Neuronal stem cell (in vitro differentiated cells): ENCODE data around the gene PHGDH.

Experiments used
- DNase-seq: peaks from one replicate; pipeline ENCODE4 v3.0.0-alpha.2; 2013; ENCODE audit warnings: low spot score
- H2AFZ ChIP-seq: one replicate; pipeline ENCODE4 v1.6.1; 2013; ENCODE audit warnings: mild to moderate bottlenecking, low read length, inconsistent platforms
- H2AK5ac ChIP-seq: 2 replicates; pipeline ENCODE4 v1.6.1; 2013; ENCODE audit warnings: low read depth, mild to moderate bottlenecking, inconsistent platforms, low read length, moderate library complexity, mixed read lengths
- H2BK120ac ChIP-seq: 2 replicates; pipeline ENCODE4 v1.6.1; 2013; ENCODE audit warnings: low read depth, mild to moderate bottlenecking, inconsistent platforms, low read length, moderate library complexity, mixed read lengths
- H2BK12ac ChIP-seq: one replicate; pipeline ENCODE4 v1.6.1; 2013; ENCODE audit warnings: low read length, inconsistent platforms
- H2BK15ac ChIP-seq: 2 replicates; pipeline ENCODE4 v1.6.1; 2013; ENCODE audit warnings: mild to moderate bottlenecking, low read length, inconsistent platforms, mixed read lengths
- H2BK5ac ChIP-seq: one replicate; pipeline ENCODE4 v1.6.1; 2013; ENCODE audit warnings: inconsistent platforms, mild to moderate bottlenecking, low read length, moderate library complexity
- H3K14ac ChIP-seq: one replicate; pipeline ENCODE4 v1.6.1; 2013; ENCODE audit warnings: low read length, inconsistent platforms
- H3K18ac ChIP-seq: 2 replicates; pipeline ENCODE4 v1.6.1; 2013; ENCODE audit warnings: low read length, inconsistent platforms
- H3K23ac ChIP-seq: 2 replicates; pipeline ENCODE4 v1.6.1; 2013; ENCODE audit warnings: low read depth, mild to moderate bottlenecking, mixed read lengths, low read length, inconsistent platforms; ENCODE audit not compliant: poor library complexity
- H3K27ac ChIP-seq: replicated peaks from 3 replicates; pipeline ENCODE4 v1.5.1; 2013; ENCODE audit warnings: low read length, inconsistent platforms
- H3K27me3 ChIP-seq, 3 experiments: 2 replicates each; pipeline ENCODE4 v1.6.1; 2013; ENCODE audit warnings: low read length in 3 of 3, mild to moderate bottlenecking in 2 of 3, inconsistent platforms in 1 of 3, low read depth in 1 of 3, mixed read lengths in 1 of 3, moderate library complexity in 1 of 3; ENCODE audit not compliant: control insufficient read depth in 3 of 3, insufficient read depth in 3 of 3
- H3K36me3 ChIP-seq, 2 donors: replicated peaks in 1 of 2; 2 replicates each; pipeline ENCODE4 v1.6.1; 2013; ENCODE audit warnings: low read length in 2 of 2; ENCODE audit not compliant: control insufficient read depth in 2 of 2, insufficient read depth in 2 of 2
- H3K4ac ChIP-seq: 2 replicates; pipeline ENCODE4 v1.6.1; 2013; ENCODE audit warnings: inconsistent platforms, mild to moderate bottlenecking, low read length, moderate library complexity
- H3K4me1 ChIP-seq, 2 donors: 1 replicate in 1 of 2; 2 replicates in 1 of 2; pipeline ENCODE4 v1.6.1; 2013; ENCODE audit warnings: low read length in 2 of 2, low read depth in 1 of 2; ENCODE audit not compliant: control insufficient read depth in 2 of 2, insufficient read depth in 1 of 2
- H3K4me2 ChIP-seq: one replicate; pipeline ENCODE4 v1.6.1; 2013; ENCODE audit warnings: mild to moderate bottlenecking, low read length, inconsistent platforms; ENCODE audit not compliant: insufficient read depth, poor library complexity, severe bottlenecking
- H3K4me3 ChIP-seq, 2 donors: 2 replicates each; pipeline ENCODE4 v1.5.1; 2013; ENCODE audit warnings: low read length in 2 of 2, mild to moderate bottlenecking in 2 of 2, inconsistent platforms in 1 of 2, moderate library complexity in 1 of 2
- H3K79me1 ChIP-seq: one replicate; pipeline ENCODE4 v1.6.1; 2013; ENCODE audit warnings: low read depth, mild to moderate bottlenecking, inconsistent platforms, low read length, moderate library complexity
- H3K9ac ChIP-seq: one replicate; pipeline ENCODE4 v1.6.1; 2013; ENCODE audit warnings: mild to moderate bottlenecking, low read depth, low read length, inconsistent platforms; ENCODE audit not compliant: poor library complexity
- H3K9me3 ChIP-seq, 2 donors: replicated peaks in 1 of 2; 2 replicates each; pipeline versions ENCODE3 to v1.6.1; 2013; ENCODE audit warnings: low read length in 2 of 2, mild to moderate bottlenecking in 2 of 2, inconsistent platforms in 1 of 2, low read depth in 1 of 2, mixed read lengths in 1 of 2, moderate library complexity in 1 of 2; ENCODE audit not compliant: control insufficient read depth in 2 of 2, insufficient read depth in 1 of 2
- H4K8ac ChIP-seq: one replicate; pipeline ENCODE4 v1.6.1; 2013; ENCODE audit warnings: low read depth, mild to moderate bottlenecking, inconsistent platforms, low read length, moderate library complexity
- H4K91ac ChIP-seq: one replicate; pipeline ENCODE4 v1.6.1; 2013; ENCODE audit warnings: low read length, low read depth, mild to moderate bottlenecking, inconsistent platforms; ENCODE audit not compliant: poor library complexity
- WGBS, 2 donors: extraction: QIAGEN DNeasy Blood & Tissue Kit; methylation state at CpG; one replicate each; pipeline ENCODE4 v1.1.7; 2013; ENCODE audit warnings: missing lambda C conversion rate in 2 of 2, mixed read lengths in 1 of 2; ENCODE audit not compliant: insufficient read length in 2 of 2, insufficient replicate concordance in 1 of 2; ENCODE audit errors: extremely low coverage in 2 of 2; 5-methylcytosine and 5-hydroxymethylcytosine counted together

PHGDH gene

GRCh38 chr1:119712342-119713038, 756 bp downstream of the PHGDH start:
- H3K4me1 ChIP-seq, result peaks cover 9 to 20% of the 10 kb centered on the region in 2 donors
- no peaks in the 10 kb centered on the region for H3K9me3 ChIP-seq
- H3K36me3 ChIP-seq, result peaks cover 0 to 17% of the 10 kb centered on the region in 2 donors
- H2BK15ac ChIP-seq, result no peak overlapping the region
- H3K14ac ChIP-seq, result peak overlapping the region; percentile 1
- peaks cover 3% of the 10 kb centered on the region for H3K79me1 ChIP-seq
- peak overlapping the region; percentile 90 for H2AFZ ChIP-seq
- H3K9ac ChIP-seq, result peak overlapping the region; percentile 93
- H2BK5ac ChIP-seq, result peak overlapping the region; percentile 90
- no peak overlapping the region for H3K23ac ChIP-seq
- no peak overlapping the region for H2BK12ac ChIP-seq
- H2AK5ac ChIP-seq, result peak overlapping the region; percentile 64
- DNase-seq, result peak; percentile 65
- WGBS, 2 donors, result no CpG with 5 or more reads among the region's 51 CpGs
- peak overlapping the region; percentile 20 for H3K4ac ChIP-seq
- H3K4me3 ChIP-seq, result peak overlapping the region; percentile 93 to 95
- H2BK120ac ChIP-seq, result peak overlapping the region; percentile 52
- H3K18ac ChIP-seq, result peak overlapping the region; percentile 81
- H3K4me2 ChIP-seq, result peak overlapping the region; percentile 75
- no peak overlapping the region for H4K91ac ChIP-seq
- H3K27ac ChIP-seq, result peak overlapping the region; percentile 84
- no peak overlapping the region for H4K8ac ChIP-seq
- H3K27me3 ChIP-seq, result peaks cover 0 to 14% (median 0%) of the 10 kb centered on the region in 3 experiments

GRCh38 chr1:119713039-119713748, 1.5 kb downstream of the PHGDH start:
- no peaks in the 10 kb centered on the region for H3K9me3 ChIP-seq
- H3K4me1 ChIP-seq, result peaks cover 9 to 23% of the 10 kb centered on the region in 2 donors
- no peak overlapping the region for H3K23ac ChIP-seq
- no peak overlapping the region for H3K4ac ChIP-seq
- peak overlapping the region; percentile 90 for H2AFZ ChIP-seq
- peak overlapping the region; percentile 76 to 93 for H3K4me3 ChIP-seq
- H3K27ac ChIP-seq, result peak overlapping the region; percentile 84
- peak overlapping the region; percentile 50 for H3K9ac ChIP-seq
- DNase-seq, result peak; percentile 45
- H2BK5ac ChIP-seq, result no peak overlapping the region
- H2BK15ac ChIP-seq, result no peak overlapping the region
- peaks cover 0 to 14% (median 0%) of the 10 kb centered on the region in 3 experiments for H3K27me3 ChIP-seq
- no peak overlapping the region for H4K8ac ChIP-seq
- H3K18ac ChIP-seq, result peak overlapping the region; percentile 39
- H3K36me3 ChIP-seq, result peaks cover 0 to 17% of the 10 kb centered on the region in 2 donors
- WGBS, 2 donors, result no CpG with 5 or more reads among the region's 17 CpGs
- no peak overlapping the region for H2AK5ac ChIP-seq
- H3K4me2 ChIP-seq, result peak overlapping the region; percentile 75
- H2BK120ac ChIP-seq, result no peak overlapping the region
- no peak overlapping the region for H4K91ac ChIP-seq
- no peak overlapping the region for H3K14ac ChIP-seq
- peaks cover 3% of the 10 kb centered on the region for H3K79me1 ChIP-seq
- no peak overlapping the region for H2BK12ac ChIP-seq

GRCh38 chr1:119713749-119714456, 2.2 kb downstream of the PHGDH start:
- no peak overlapping the region for H4K8ac ChIP-seq
- peak; percentile 32 for DNase-seq
- peak overlapping the region; percentile 84 for H3K27ac ChIP-seq
- H2AK5ac ChIP-seq, result no peak overlapping the region
- H3K4me1 ChIP-seq, result peaks cover 9 to 23% of the 10 kb centered on the region in 2 donors
- WGBS, 2 donors, result no CpG with 5 or more reads among the region's 6 CpGs
- no peak overlapping the region for H2BK12ac ChIP-seq
- H3K18ac ChIP-seq, result peak overlapping the region; percentile 4
- peak overlapping the region; percentile 76 to 93 for H3K4me3 ChIP-seq
- H4K91ac ChIP-seq, result no peak overlapping the region
- H3K79me1 ChIP-seq, result peaks cover 7% of the 10 kb centered on the region
- H3K14ac ChIP-seq, result no peak overlapping the region
- peaks cover 0 to 9% (median 0%) of the 10 kb centered on the region in 3 experiments for H3K27me3 ChIP-seq
- no peak overlapping the region for H2BK15ac ChIP-seq
- H2AFZ ChIP-seq, result peak overlapping the region; percentile 90
- H3K23ac ChIP-seq, result no peak overlapping the region
- H3K4me2 ChIP-seq, result peak overlapping the region; percentile 75
- peaks cover 0 to 24% of the 10 kb centered on the region in 2 donors for H3K36me3 ChIP-seq
- no peak overlapping the region for H2BK5ac ChIP-seq
- H3K9ac ChIP-seq, result no peak overlapping the region
- no peaks in the 10 kb centered on the region for H3K9me3 ChIP-seq
- no peak overlapping the region for H3K4ac ChIP-seq
- no peak overlapping the region for H2BK120ac ChIP-seq
